NCI-H1417 treated with DMSO at 0.1 percent for 48 hours (cell line): ENCODE data around the gene SYNDIG1.

ENCODE experiments used
- DNase-seq: peaks from one replicate; lab custom pipeline; 2025; lab: John Stamatoyannopoulos, UW

Gene SYNDIG1

DNA sequence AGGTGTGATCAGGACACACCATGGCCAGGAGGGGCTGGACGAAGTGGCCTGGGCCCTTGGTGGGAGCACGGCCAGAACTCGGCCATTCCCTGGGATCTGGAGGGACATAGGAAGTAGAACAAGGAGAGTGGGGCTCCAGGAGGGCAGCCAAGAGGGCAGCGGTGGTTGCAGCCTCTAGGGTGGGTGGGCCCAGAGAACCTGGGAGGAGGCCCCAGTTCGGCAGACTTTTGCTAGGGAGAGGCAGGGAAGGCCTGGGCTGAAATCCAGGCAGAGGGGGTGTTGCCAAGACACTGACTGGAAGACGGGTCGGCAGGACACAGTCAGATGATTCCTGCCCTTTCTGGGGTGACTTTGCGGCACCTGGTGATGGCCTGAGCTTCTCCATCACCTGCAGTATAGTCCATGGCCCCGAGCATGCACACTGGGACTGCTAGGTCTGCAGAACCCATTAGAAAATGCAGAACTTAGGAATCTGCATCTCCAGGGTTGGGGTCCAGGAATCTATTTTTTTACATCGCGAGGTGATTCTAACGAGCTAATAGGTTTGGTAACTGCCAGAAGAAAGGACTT, 224.8 kb downstream of the SYNDIG1 start:
- no peak for DNase-seq

DNA sequence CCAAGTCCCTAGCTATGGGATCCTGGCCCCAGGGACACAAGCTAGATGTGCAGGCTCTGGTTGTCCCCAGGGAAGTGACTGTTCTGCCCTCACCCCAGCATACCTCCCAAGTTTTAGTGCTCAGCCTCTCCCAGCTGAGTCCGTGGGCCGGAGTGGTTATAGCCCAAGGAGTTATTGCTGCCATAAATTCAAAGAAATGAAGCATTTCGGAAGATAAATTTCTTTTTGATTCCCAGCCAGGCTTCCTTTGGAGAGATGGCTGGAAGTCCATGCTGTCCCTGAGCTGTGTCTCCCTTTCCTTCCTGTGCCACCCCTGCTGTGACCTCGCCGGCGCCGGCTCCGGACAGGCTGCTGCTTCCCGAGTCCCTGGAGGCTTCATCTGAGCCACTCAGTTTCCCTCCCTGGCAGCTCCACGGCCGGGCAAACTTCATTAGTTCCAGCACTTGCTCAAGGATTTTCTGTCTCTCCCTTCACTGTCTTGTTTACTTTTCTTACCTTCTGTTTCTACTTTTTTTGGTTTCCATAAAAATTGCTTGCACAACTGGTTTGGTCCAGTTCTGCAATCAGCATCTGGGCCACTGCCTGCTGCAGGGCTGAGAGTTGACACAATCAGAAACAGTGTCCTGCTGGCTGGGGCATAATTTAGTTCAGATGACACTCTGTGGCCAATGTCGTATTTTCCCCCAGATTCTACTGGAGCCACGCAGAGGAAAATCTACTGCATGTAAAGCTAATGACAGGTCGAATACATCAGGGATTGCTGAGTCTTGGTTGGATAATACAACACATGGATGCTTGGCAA, 225.5 kb downstream of the SYNDIG1 start:
- no peak for DNase-seq

DNA sequence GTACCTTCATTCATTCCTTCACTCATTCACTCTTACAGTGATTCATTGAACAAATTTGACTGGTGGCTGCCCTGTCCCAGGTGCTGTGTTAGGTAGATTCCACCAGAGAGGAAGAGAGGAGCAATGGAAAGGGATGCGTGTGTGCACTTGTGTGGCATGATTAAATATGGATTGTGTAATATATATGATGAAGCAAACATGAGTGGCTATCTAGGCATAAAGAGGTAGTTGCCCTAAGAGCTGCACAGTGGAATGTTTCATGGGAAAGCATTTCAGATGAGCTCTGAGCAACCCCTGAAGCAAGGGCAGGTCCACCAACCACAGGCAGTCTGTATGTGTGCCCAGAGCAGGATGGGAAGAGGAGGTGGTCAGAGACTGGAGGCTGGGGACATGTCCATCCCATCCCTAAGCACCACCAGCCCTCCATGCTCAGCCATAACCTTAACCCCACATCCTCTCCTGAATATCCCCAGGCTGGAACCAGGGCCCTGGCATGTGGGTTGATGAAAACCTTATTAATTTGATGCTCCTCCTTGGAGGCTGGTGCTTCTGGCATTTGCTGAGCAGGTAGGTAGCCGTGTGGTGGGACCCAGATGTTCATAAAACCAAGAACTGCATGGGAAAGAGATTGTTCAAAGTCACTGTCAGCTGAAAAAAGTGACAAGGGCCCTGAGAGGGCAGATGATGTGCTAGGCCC, 226.2 kb downstream of the SYNDIG1 start:
- DNase-seq: no peak

DNA sequence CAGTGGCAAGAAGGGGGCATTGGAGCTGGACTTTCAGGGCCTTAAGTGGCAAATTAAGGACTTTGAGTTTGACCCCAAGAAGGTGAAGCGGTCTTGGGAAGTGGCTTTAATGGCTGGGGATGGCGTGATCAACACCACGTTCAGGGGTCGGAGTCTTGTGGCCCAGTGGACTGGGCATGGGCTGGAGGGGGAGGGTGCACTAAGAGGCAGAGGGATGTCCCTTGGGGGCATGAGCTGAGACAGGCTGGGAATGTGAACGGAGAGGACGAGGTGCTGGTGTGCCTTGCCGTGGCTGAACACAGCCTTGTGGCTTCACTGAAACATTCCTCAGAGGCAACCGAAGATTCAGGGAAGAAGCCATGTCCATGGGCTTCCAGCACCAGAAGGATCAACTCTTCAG, 227.0 kb downstream of the SYNDIG1 start:
- DNase-seq: no peak

DNA sequence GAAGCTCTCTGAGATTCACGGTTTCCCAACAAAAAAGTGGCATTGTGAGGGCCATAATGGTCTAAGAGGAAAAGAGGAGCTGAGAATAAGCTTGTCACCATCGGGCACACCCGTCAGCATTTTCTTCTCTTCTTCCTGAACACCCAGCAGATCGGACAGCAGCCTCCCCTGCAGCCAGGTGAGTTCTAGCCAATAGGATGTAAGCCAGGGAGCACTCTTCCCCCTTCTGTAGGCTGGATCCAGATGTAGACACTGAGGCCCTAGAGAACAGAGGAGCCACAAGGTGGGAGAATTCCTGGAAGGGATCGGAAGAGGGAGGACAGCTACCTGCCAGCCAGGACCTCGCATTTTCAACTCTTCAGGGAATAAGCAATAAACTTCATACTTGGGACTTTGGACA, 228.0 kb downstream of the SYNDIG1 start:
- DNase-seq: no peak

DNA sequence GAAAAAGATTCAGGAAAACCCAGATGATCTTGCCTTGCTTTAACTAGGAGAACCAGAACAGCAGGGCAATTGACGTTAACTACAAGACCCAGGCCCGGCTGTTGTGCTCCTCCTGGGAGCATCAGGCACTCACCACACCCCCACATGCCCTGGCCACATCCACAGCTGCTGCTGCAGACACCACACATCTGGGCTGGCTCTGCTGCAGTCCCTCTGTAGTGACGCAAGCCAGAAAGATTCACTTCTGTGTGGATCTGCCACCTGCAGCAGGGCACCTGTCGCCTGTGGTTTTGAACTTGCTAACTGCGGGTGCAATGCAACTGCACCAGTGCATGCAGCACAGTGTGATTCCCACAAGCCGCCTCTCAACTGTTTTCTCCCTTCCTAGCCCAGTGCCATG, 228.8 kb downstream of the SYNDIG1 start:
- no peak for DNase-seq

DNA sequence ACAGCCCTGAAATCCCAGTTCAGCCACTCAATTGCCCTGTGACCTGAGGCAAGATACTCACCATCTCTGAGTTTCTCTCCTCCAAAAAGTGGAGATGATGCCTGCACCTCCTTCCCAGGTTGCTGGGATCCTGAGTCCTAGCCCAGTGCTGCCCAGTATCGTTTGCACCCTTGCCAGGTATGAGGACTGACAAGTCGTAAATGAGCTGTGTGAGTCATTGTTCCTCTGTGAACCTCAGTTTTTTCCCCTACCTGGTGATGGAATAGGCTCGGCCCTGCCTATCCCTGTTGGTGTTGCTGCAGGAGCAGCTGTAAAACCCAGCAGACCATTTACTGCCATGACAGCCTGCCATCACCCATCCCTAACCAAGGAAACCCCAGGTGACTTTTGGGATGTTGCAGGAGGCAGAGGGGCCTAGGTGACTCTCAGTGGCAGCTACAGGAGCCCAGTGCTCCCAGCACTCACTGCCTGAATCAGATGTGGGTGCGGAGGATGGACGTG, 229.3 kb downstream of the SYNDIG1 start:
- DNase-seq: no peak

DNA sequence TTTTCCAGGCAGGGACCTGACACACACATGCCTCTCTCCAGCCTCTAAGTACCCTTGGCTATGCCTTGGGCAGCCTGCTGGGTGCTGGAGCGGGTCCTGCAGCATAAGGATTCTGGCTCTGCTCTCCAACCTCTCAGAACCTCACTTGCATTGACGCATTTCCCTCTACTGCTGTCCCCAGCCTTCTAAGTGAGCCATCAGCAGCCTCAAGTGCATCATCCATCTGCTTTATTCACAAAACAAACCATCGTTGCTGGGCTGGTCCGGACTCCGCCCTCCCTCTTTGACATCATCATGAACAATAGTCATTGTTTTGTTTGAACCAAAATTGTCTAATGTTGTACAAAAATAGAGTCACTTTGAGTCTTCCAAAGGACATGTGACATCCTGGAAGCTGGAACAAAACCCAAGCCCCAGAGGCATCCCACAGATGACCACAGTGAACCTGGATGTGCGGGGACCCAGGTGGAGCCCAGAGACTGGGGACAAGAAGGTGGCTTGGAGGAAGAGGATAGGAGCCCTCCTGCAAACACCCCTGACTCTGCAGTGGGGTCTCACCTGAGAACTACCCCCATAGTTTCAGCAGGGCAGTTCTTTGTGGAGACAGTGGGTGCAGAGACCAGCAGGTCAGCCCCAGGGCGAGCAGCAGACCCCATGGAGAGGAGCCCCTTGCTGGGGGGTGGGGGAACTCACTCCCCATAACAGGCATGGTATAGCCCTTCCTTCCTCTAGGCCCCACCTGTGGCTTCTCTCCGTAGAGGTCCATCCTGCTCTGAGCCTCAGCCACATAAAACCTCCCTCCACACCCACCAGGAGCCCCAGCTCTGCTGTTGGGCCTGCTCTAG, 230.1 kb downstream of the SYNDIG1 start:
- DNase-seq: no peak

DNA sequence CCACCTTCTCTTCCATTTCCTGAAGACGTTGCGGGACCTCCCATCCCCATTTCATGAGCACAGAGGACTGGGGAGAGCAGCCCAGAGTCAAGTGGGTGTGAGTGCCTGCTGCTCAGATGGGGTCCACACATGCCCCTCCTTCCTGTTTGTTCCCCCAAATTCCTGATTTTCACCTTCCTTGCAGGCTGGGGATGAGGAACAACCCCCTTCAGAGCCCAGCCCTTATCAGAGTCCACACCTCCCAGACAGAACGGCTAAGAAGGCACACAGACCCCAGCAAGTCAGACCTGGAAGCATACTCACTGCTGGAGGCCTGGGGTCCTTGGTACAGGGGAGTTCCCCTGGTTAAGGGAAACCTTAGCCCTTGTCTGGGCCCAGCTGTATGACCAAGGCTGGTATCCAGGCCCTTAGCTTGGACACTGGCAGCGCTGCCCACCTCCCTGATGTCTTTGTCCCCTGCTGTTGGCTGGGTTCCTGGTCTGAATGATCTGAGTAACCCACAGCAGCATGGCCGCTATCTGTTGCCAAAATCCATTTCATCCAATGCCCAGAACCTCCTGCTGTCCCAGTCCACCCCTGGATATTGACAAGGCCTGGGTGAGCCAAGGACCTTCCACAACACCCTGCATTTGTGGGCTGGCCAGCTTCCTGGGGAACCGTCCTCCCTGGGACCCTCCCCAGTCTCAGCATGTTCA, 230.9 kb downstream of the SYNDIG1 start:
- no peak for DNase-seq

DNA sequence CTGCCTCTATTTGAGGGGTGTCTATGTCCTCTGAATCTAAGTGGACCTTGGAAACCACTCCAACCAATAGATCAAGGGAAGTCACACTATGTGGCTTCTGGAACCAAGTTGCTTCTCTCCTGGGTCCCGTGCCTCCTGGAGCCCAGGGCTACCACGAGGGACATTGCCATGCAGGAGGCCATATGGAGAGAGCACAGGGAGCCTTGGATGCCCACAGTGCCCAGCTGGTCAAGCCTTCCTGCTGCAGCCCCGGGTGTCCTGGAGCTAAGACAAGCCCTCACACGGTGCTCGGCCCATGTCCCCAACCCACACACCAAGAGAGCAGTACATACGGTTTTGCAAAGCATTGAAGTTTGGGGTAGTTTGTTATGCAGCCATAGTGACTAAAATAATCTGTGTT, 231.6 kb downstream of the SYNDIG1 start:
- DNase-seq: no peak

DNA sequence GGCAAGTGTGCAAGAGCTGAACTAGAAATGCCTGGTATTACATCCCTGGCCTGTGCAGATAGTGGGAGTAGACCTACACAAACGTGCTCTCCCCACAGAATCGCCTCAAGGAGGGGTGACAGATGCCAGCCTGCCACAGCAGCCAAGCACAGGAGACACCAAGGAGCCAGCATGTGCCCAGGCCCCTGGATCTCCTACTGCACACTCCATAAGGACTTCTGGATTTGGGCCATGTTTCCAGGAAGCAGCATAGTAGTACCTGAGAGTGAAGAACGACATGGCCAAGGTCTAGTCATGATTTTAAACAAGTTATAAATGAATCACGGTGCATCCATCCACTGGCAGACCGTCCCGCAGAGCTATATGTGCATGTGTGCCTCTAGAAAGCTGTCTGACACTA, 232.2 kb downstream of the SYNDIG1 start:
- no peak for DNase-seq

DNA sequence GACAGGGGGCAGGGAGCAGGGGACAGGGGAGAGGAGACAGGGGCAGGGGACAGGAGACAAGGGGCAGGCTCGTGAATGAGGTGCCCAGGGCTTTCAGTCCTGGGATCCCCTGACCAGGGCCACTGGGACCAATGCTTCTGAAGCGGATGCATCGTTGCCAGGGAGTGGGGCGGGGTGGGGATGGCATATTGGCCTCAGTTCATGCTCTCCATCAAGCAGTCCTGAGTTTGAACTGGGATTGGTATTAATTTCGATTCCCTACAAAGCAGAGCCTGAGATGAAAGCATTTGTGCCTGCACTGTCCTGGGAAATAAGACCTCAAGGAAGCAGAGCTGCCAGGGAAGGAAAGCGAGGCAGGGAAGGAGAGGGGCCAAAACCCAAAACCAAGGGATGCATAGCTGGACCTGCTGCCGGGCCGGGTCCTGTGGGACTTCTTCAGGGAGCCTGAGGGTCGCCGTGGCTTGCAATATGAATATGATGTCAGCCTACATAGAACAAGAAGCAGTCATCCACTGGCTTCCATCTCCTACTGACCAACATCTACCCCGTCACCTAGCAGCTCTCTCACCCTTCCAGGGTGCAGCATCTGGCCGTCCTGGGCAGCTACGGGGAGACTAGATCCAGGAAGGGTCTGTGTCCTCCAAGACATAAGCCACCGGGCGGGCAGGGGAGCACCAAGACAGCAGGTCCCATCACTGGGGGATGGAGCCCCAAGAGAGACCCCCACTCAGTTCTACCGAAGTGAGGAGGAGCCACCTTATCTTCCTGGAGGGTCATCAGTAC, 233.3 kb downstream of the SYNDIG1 start:
- no peak for DNase-seq

DNA sequence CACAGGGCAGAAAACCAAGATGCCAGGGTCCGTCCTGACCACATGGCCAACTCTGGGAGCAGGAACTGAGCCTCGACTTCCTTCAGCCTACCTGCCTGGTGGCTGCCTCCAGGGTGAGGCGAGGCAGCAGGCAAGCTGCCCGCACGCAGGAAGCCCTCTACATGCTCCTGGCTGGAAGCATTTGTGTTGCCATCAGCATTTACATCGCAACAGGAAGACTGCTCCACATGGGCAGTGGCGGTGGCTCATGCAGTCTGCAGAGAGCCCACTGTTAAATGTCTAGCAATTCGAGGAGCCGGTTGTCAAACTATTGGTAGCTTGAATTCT, 233.8 kb downstream of the SYNDIG1 start:
- no peak for DNase-seq

DNA sequence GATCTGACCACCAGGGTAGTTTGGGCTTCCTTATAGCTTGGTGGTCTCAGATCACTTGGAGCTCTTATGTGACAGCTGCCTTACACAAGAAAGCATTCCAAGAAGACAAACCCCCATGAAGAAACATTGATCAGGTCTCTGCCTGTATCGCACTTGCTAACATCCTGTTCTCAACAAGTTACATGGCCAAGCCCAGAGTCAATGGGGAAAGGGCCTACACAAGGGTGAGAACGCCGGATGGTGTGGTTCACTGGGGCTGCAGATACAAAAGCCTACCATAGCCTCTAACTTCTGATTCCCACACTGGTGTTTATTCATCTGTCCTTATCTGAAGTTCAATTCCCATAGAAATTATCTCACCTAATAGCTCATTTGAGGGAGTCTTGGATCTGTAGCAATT, 235.5 kb downstream of the SYNDIG1 start:
- no peak for DNase-seq

DNA sequence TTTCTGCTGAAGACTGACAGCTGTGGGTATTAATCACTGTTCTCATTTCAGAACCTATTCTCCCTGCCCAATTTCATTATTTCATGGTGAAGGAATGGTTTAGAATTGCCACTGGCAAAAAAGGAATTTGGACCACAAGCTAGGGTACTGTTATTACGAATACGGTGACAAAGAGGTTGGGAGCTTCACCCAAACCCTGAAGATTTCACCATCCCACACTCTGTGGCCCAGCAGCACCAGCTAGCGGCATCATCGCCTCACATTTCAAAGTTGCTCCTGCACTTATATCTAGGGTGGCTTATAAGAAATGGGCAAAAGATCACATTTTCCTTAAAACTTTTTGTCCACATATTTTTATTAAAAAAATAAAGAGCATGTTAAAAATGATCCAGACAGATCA, 236.1 kb downstream of the SYNDIG1 start:
- DNase-seq: no peak

DNA sequence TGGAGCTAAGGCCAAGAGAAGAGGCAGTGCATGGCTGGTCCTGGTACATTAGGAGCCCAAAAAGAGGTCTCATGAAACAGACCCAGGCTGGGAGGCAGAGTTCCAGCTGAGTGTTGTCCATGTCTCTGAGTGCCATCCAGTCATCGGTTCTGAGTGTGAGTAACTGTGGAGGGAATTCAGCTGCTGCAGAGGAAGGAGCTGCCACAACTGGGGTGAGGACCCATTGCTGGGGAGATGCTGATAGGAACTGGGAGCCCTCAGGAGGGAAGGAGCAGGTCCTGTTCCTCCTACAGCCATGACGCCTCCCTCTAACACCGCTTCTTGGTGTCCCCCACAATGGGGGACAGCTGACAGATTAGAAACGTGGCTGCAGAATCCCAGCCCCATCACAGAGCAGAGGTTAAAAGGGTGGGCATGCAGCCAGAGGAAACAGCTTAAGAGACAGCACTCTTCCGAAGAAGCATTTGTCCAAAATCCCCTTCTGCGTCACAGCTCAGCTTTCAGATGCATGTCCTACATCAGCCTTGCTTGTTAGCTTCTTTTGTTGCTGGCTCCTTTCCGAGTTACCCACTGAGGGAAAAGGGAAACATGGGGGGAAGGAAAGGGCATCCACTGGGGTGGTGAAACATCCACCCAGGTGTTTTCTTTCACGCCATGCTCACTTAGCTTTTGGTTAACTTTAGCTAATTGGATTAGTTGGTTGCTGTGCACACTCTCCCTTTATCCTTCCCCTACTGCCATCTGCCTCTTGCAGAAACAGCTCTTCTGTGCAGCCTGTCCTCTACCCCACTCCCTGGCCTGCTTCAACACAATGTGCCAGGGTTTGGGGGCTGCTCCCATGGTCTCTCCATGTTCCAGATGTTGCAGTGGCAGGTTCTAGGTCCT, 239.2 kb downstream of the SYNDIG1 start:
- no peak for DNase-seq
